SK-N-SH treated with all-trans-retinoic acid at 6 μM for 48 hours (cell line): Measurements from ENCODE around the gene HP.

Experiments
- ATAC-seq: fragments of 200-7000 bp; cut with Tn5 transposase; 3 replicates; pipeline ENCODE4 v1.9.1; 2020; ENCODE audit warnings: mild to moderate bottlenecking, moderate library complexity
- ARNTL ChIP-seq: fragments of 450-650 bp; formaldehyde crosslinking; IDR thresholded peaks from 2 replicates; pipeline ENCODE4 v1.5.0; 2020; ENCODE audit warnings: low read depth, mild to moderate bottlenecking, moderate library complexity, borderline replicate concordance
- BACH2 ChIP-seq: fragments of 250-450 bp; sonication (Bioruptor Pico); IDR thresholded peaks from 2 replicates; pipeline ENCODE4 v1.9.0; 2021; ENCODE audit warnings: mild to moderate bottlenecking, borderline replicate concordance
- CREB5 ChIP-seq: fragments of 250-450 bp; sonication (Bioruptor Pico); IDR thresholded peaks from 2 replicates; pipeline ENCODE4 v1.5.1; 2020; ENCODE audit warnings: low read depth, mild to moderate bottlenecking, moderate library complexity
- CSDC2 ChIP-seq: fragments of 250-450 bp; sonication (Bioruptor Pico); IDR thresholded peaks from 2 replicates; pipeline ENCODE4 v1.5.0; 2020; ENCODE audit warnings: mild to moderate bottlenecking, moderate library complexity
- CSRNP3 ChIP-seq: fragments of 250-450 bp; sonication (Bioruptor Pico); IDR thresholded peaks from 2 replicates; pipeline ENCODE4 v1.5.1; 2021; ENCODE audit warnings: mild to moderate bottlenecking, moderate library complexity
- ESRRG ChIP-seq: fragments of 250-450 bp; sonication (Bioruptor Pico); IDR thresholded peaks from 2 replicates; pipeline ENCODE4 v1.6.1; 2021; ENCODE audit warnings: mild to moderate bottlenecking
- GLIS3 ChIP-seq: fragments of 250-450 bp; sonication (Bioruptor Pico); IDR thresholded peaks from 2 replicates; pipeline ENCODE4 v1.5.0; 2020; ENCODE audit warnings: mild to moderate bottlenecking, moderate library complexity
- ISL1 ChIP-seq: fragments of 250-450 bp; sonication (Bioruptor Pico); IDR thresholded peaks from 2 replicates; pipeline ENCODE4 v2.1.2; 2022; ENCODE audit warnings: mild to moderate bottlenecking, moderate library complexity
- OSR1 ChIP-seq: fragments of 250-450 bp; sonication (Bioruptor Pico); IDR thresholded peaks from 2 replicates; pipeline ENCODE4 v1.8.0; 2022; ENCODE audit warnings: moderate library complexity, mild to moderate bottlenecking, inconsistent platforms
- PATZ1 ChIP-seq: fragments of 250-450 bp; sonication (Bioruptor Pico); IDR thresholded peaks from 2 replicates; pipeline ENCODE4 v1.8.0; 2020; ENCODE audit warnings: mild to moderate bottlenecking, moderate library complexity, borderline replicate concordance
- POU6F1 ChIP-seq: fragments of 250-450 bp; sonication (Bioruptor Pico); IDR thresholded peaks from 2 replicates; pipeline ENCODE4 v1.8.0; 2021; ENCODE audit warnings: low read depth, mild to moderate bottlenecking, moderate library complexity, borderline replicate concordance
- PPARA ChIP-seq: fragments of 250-450 bp; sonication (Bioruptor Pico); IDR thresholded peaks from 2 replicates; pipeline ENCODE4 v1.5.0; 2020; ENCODE audit warnings: mild to moderate bottlenecking, borderline replicate concordance
- RARB ChIP-seq: fragments of 250-450 bp; sonication (Bioruptor Pico); IDR thresholded peaks from 2 replicates; pipeline ENCODE4 v1.8.0; 2021; ENCODE audit warnings: mild to moderate bottlenecking, moderate library complexity
- SNAI2 ChIP-seq: fragments of 250-450 bp; sonication (Bioruptor Pico); IDR thresholded peaks from 2 replicates; pipeline ENCODE4 v1.5.0; 2020; ENCODE audit warnings: mild to moderate bottlenecking, moderate library complexity
- TOX ChIP-seq: fragments of 250-450 bp; sonication (Bioruptor Pico); IDR thresholded peaks from 2 replicates; pipeline ENCODE4 v1.8.0; 2021; ENCODE audit warnings: mild to moderate bottlenecking, moderate library complexity, borderline replicate concordance
- ZC3H10 ChIP-seq: fragments of 250-450 bp; sonication (Bioruptor Pico); IDR thresholded peaks from 2 replicates; pipeline ENCODE4 v1.5.1; 2021; ENCODE audit warnings: mild to moderate bottlenecking, moderate library complexity
- ZFP3 ChIP-seq: fragments of 250-450 bp; sonication (Bioruptor Pico); IDR thresholded peaks from 2 replicates; pipeline ENCODE4 v1.5.0; 2020; ENCODE audit warnings: mild to moderate bottlenecking, moderate library complexity
- ZFP30 ChIP-seq: fragments of 450-650 bp; formaldehyde crosslinking; IDR thresholded peaks from 2 replicates; pipeline ENCODE4 v1.5.0; 2022; ENCODE audit warnings: mild to moderate bottlenecking, moderate library complexity
- ZNF565 ChIP-seq: fragments of 450-650 bp; formaldehyde crosslinking; conservative IDR thresholded peaks from 2 replicates; pipeline ENCODE4 v1.5.0; 2020; ENCODE audit warnings: low read depth, mild to moderate bottlenecking, moderate library complexity
- ZNF70 ChIP-seq: fragments of 450-650 bp; formaldehyde crosslinking; IDR thresholded peaks from 2 replicates; pipeline ENCODE4 v1.5.0; 2020; ENCODE audit warnings: mild to moderate bottlenecking, moderate library complexity
- ZNF8 ChIP-seq: fragments of 450-650 bp; formaldehyde crosslinking; IDR thresholded peaks from 2 replicates; pipeline ENCODE4 v1.5.0; 2020; ENCODE audit warnings: mild to moderate bottlenecking, moderate library complexity

HP gene

GRCh38 chr16:72083778-72084404, 29.6 kb downstream of the HP start:
- no peak for TF ChIP-seq OSR1 (CRISPR knock-in tag)
- no peak for TF ChIP-seq ZNF565 (CRISPR knock-in tag)
- TF ChIP-seq CSRNP3: no peak
- TF ChIP-seq ZNF70 (CRISPR knock-in tag): no peak
- no peak for TF ChIP-seq PATZ1 (CRISPR knock-in tag)
- TF ChIP-seq PPARA: no peak
- no peak for TF ChIP-seq ZNF8 (CRISPR knock-in tag)
- TF ChIP-seq ISL1 (CRISPR knock-in tag): no peak
- TF ChIP-seq GLIS3 (CRISPR knock-in tag): no peak
- no peak for TF ChIP-seq TOX (CRISPR knock-in tag)
- TF ChIP-seq CSDC2: no peak
- no peak for TF ChIP-seq ZFP3 (CRISPR knock-in tag)
- no peak for TF ChIP-seq RARB
- TF ChIP-seq ESRRG (CRISPR knock-in tag): no peak
- TF ChIP-seq ZC3H10 (CRISPR knock-in tag): no peak
- no peak for TF ChIP-seq CREB5 (CRISPR knock-in tag)
- TF ChIP-seq BACH2: no peak
- no peak for TF ChIP-seq POU6F1 (CRISPR knock-in tag)
- no peak for ATAC-seq

GRCh38 chr16:72084445-72084844, 30.1 kb downstream of the HP start:
- ATAC-seq: no peak
- TF ChIP-seq RARB (no peak), BACH2 (no peak)

- TF ChIP-seq ZC3H10 (CRISPR knock-in tag): no peak
- no peak for TF ChIP-seq GLIS3 (CRISPR knock-in tag)
- TF ChIP-seq TOX (CRISPR knock-in tag): no peak
- TF ChIP-seq ESRRG (CRISPR knock-in tag): no peak
- TF ChIP-seq ZNF70 (CRISPR knock-in tag): no peak
- no peak for TF ChIP-seq PATZ1 (CRISPR knock-in tag)
- TF ChIP-seq ZFP30 (CRISPR knock-in tag): no peak
- no peak for TF ChIP-seq ZNF565 (CRISPR knock-in tag)
- TF ChIP-seq ARNTL (CRISPR knock-in tag): no peak
- TF ChIP-seq CSRNP3: no peak
- no peak for TF ChIP-seq SNAI2 (CRISPR knock-in tag)
- no peak for TF ChIP-seq RARB
- ATAC-seq: no peak
These were observed 30.7 kb downstream of the HP start for GRCh38 chr16:72085002-72085401.
